ENCODE results near the gene YTHDC1. TPM values are rescaled to one million over a fixed set of nuclear protein-coding genes. Genes with fewer than 3 reads are reported as not detected.
"Not testable (repeated sequence)": the region's sequence is repeated elsewhere in the genome, so short reads cannot be mapped to it uniquely, and the experiment has no call there.

Gene YTHDC1
- 100 to 1,000 TPM; 123 to 189 (median 183) TPM for polyA plus RNA-seq (ENCODE audit: insufficient read length in 4 of 4)

- peak; percentile 93 to 96 (median 94) for DNase-seq (ENCODE audit: low read depth in 4 of 4, low spot score in 3 of 4)
Observed at GRCh38 chr4:68349649-68350360, at the start of gene YTHDC1. TSS of gene YTHDC1 (minus strand) at chr4:68350090. CDS start at chr4:68349753, 337 bp downstream.

- no peak for DNase-seq (ENCODE audit: low read depth in 4 of 4, low spot score in 3 of 4)
Observed at GRCh38 chr4:68399306-68399705, 49.4 kb upstream of the YTHDC1 start.

- DNase-seq (ENCODE audit: low read depth in 4 of 4, low spot score in 3 of 4) = no peak
Observed at GRCh38 chr4:68396756-68397155, 46.9 kb upstream of the YTHDC1 start.

GRCh38 chr4:68391436-68391835, 41.5 kb upstream of the YTHDC1 start:
- no peak for DNase-seq (ENCODE audit: low read depth in 4 of 4, low spot score in 3 of 4)

- DNase-seq (ENCODE audit: low read depth in 4 of 4, low spot score in 3 of 4) = no peak
Observed at GRCh38 chr4:68390205-68390935, 40.5 kb upstream of the YTHDC1 start.

GRCh38 chr4:68389386-68389913, 39.6 kb upstream of the YTHDC1 start:
- not testable (repeated sequence) for DNase-seq (ENCODE audit: low read depth in 4 of 4, low spot score in 3 of 4)

- DNase-seq (ENCODE audit: low read depth in 4 of 4, low spot score in 3 of 4) = no peak
Observed at GRCh38 chr4:68388347-68388865, 38.5 kb upstream of the YTHDC1 start.

- DNase-seq (ENCODE audit: low read depth in 4 of 4, low spot score in 3 of 4) = no peak
Observed at GRCh38 chr4:68385267-68385666, 35.4 kb upstream of the YTHDC1 start.

- no peak for DNase-seq (ENCODE audit: low read depth in 4 of 4, low spot score in 3 of 4)
Observed at GRCh38 chr4:68383115-68383514, 33.2 kb upstream of the YTHDC1 start.

- no peak for DNase-seq (ENCODE audit: low read depth in 4 of 4, low spot score in 3 of 4)
Observed at GRCh38 chr4:68378226-68378625, 28.3 kb upstream of the YTHDC1 start.

GRCh38 chr4:68375667-68376559, 26.0 kb upstream of the YTHDC1 start:
- no peak for DNase-seq (ENCODE audit: low read depth in 4 of 4, low spot score in 3 of 4)

- peak in 1 of 4 donors; percentile 46 for DNase-seq (ENCODE audit: low read depth in 4 of 4, low spot score in 3 of 4)
Observed at GRCh38 chr4:68373513-68373912, 23.6 kb upstream of the YTHDC1 start.

- DNase-seq (ENCODE audit: low read depth in 4 of 4, low spot score in 3 of 4) = no peak
Observed at GRCh38 chr4:68372588-68372987, 22.7 kb upstream of the YTHDC1 start.

GRCh38 chr4:68369142-68369805, 19.4 kb upstream of the YTHDC1 start:
- DNase-seq (ENCODE audit: low read depth in 4 of 4, low spot score in 3 of 4) = no peak

- no peak for DNase-seq (ENCODE audit: low read depth in 4 of 4, low spot score in 3 of 4)
Observed at GRCh38 chr4:68368691-68369131, 18.8 kb upstream of the YTHDC1 start.

- no peak for DNase-seq (ENCODE audit: low read depth in 4 of 4, low spot score in 3 of 4)
Observed at GRCh38 chr4:68367835-68368234, 17.9 kb upstream of the YTHDC1 start.

GRCh38 chr4:68366600-68366999, 16.7 kb upstream of the YTHDC1 start:
- no peak for DNase-seq (ENCODE audit: low read depth in 4 of 4, low spot score in 3 of 4)

- no peak for DNase-seq (ENCODE audit: low read depth in 4 of 4, low spot score in 3 of 4)
Observed at GRCh38 chr4:68365068-68365467, 15.2 kb upstream of the YTHDC1 start.

- DNase-seq (ENCODE audit: low read depth in 4 of 4, low spot score in 3 of 4) = no peak
Observed at GRCh38 chr4:68361146-68361589, 11.3 kb upstream of the YTHDC1 start.

All from left renal pelvis (tissue), 4 donors.